ENCODE data around the gene KCNJ4.
"Not testable (repeated sequence)": the region's sequence is repeated elsewhere in the genome, so short reads cannot be mapped to it uniquely, and the experiment has no call there.

KCNJ4 gene

GRCh38 chr22:38401336-38402084 lies 53.5 kb downstream of the KCNJ4 start:
- TF ChIP-seq, protein P1, sequence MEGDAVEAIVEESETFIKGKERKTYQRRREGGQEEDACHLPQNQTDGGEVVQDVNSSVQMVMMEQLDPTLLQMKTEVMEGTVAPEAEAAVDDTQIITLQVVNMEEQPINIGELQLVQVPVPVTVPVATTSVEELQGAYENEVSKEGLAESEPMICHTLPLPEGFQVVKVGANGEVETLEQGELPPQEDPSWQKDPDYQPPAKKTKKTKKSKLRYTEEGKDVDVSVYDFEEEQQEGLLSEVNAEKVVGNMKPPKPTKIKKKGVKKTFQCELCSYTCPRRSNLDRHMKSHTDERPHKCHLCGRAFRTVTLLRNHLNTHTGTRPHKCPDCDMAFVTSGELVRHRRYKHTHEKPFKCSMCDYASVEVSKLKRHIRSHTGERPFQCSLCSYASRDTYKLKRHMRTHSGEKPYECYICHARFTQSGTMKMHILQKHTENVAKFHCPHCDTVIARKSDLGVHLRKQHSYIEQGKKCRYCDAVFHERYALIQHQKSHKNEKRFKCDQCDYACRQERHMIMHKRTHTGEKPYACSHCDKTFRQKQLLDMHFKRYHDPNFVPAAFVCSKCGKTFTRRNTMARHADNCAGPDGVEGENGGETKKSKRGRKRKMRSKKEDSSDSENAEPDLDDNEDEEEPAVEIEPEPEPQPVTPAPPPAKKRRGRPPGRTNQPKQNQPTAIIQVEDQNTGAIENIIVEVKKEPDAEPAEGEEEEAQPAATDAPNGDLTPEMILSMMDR (IDR thresholded peaks at IDR 0.05; ENCODE audit: insufficient read depth, missing control alignments) = no peak
- no peak for FAIRE-seq
- no peak for DNase-seq (ENCODE audit: insufficient read length, low spot score)

DNA sequence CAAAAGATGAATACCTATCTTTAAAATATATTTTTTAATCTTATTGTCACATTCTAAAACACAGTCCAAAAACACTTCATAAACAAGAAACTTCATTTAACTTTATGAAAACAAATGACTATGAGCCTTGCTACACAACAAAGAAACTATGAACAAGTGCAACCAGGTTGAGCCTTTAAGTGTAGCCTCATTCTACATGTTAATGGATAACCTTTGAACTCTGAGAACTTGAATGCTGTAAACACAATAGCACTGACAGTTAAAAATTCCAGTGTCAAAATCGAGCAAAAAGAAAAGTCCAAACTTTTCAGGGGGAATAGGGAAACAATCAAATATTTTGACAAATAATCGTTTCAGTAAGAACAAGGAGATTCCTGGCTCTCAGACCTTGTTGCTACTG lies 54.7 kb downstream of the KCNJ4 start:
- not testable (repeated sequence) for DNase-seq (ENCODE audit: insufficient read length, low spot score); FAIRE-seq

DNA sequence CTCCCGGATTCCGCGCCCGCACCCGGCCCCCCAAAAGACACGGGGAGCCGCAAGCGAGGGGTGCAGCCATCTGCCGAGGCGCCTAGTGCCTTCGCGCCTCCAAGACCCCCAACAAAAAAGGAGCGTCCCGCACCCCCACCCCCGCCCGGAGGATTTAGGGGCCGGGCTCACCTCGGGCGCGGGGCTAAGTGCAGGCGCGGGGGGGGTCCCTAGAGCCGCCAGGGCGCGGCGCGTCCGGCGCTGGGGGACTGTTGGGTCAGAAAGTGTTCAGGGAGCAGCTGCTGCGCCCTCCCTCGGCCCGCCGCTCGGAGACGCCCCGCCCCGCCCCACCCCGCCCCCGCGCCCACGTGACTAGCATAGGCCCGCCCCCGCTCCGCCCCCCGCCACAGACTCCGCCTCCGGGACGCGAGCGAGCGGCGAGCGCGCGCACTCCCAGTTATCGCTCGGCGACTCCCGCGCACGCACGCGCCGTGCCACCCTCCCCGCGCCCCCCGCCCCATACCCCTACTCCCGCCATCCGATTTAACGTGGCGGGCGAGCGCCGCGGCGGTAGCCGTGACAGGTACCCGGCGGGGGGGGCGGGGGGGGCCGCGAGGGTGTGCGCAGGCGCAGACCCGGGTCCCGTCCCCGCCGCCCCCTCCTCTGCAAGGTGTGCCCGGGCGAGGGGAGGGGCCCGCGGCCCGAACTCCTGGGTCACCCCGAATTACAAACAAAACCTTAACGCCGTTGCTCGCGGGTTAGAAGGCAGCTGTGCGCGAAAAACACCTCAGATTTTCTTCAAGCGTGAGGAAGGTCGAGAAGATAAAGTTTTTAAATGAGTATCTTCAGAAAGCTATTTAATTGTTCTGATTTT lies 56.2 kb downstream of the KCNJ4 start:
- DNase-seq (ENCODE audit: insufficient read length, low spot score) (no peak), FAIRE-seq (no peak)

GRCh38 chr22:38398181-38398608 lies 56.8 kb downstream of the KCNJ4 start:
- FAIRE-seq = not testable (repeated sequence)

More for the DNA sequence above, 56.2 kb downstream of the KCNJ4 start:
- TF ChIP-seq, protein P1 (IDR thresholded peaks at IDR 0.05; ENCODE audit: insufficient read depth, missing control alignments) = no peak

DNA sequence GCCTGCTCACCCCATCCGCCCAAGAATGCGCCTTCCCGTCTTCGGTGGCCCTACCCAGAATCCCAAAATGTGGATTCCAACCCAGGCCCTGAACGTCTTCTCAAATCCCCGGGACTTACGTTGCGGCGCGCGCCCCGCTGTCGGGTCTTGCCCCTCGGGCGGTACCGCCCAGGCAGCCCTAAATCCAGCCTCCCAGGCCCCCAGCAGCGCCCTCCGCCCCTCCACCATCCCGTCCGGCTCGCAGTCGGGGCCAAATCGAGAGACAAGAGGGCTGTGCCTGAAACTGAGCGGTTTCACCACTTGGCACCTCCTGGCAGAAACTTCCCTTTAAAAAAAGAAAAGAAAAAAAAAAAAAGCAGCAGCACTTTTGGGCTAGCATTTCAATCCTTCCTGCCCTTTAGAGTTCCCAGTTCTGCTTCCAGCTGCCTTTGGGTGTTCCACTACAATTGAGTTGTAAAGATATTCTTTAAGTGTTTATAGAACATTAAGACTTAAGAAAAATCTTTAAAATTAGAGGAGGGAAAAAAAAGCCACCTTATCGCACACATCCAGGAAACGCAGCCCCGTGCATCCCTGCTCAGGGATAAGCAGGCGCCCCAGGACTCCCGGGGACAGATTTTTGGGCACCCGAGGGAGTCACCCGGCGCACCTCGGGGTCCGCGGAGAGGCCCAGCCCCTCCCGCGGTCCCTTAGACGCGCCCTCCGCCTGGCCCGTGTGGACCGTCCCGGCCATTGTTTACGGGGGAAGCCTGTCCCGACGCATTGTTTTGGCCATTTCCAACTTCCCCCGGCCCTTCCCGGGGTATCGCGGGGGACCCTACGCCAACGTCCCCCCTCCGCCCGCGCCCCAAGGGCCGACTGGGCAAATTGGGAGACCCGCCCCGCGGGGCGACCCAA lies 57.6 kb downstream of the KCNJ4 start:
- FAIRE-seq = no peak
- no peak for DNase-seq (ENCODE audit: insufficient read length, low spot score)
- TF ChIP-seq, protein P1 (IDR thresholded peaks at IDR 0.05; ENCODE audit: insufficient read depth, missing control alignments) = no peak

More at GRCh38 chr22:38398181-38398608, 56.8 kb downstream of the KCNJ4 start:
- not testable (repeated sequence) for DNase-seq (ENCODE audit: insufficient read length, low spot score)

GRCh38 chr22:38396440-38397069 lies 58.4 kb downstream of the KCNJ4 start:
- FAIRE-seq; DNase-seq (ENCODE audit: insufficient read length, low spot score): not testable (repeated sequence)

DNA sequence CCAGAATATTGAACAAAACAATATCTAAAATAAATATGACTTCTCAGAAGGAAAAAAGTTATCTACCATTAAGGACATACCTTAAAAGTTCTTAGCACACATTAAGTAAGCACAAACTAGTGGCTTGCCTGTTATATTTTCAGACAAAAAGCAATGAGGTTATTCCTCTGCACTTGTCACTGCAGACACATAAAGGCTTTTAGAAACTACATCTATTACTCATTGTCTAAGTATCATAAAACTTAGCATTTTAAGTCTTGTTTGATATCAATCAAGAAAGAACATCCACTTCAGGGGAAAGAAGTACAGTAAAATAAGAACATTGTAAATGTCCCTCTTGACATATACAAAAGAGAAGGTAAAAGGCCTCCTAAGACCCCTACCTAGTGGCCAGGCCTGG lies 59.1 kb downstream of the KCNJ4 start:
- FAIRE-seq; DNase-seq (ENCODE audit: insufficient read length, low spot score): not testable (repeated sequence)

GRCh38 chr22:38394929-38395624 lies 59.9 kb downstream of the KCNJ4 start:
- DNase-seq (ENCODE audit: insufficient read length, low spot score); FAIRE-seq: not testable (repeated sequence)

DNA sequence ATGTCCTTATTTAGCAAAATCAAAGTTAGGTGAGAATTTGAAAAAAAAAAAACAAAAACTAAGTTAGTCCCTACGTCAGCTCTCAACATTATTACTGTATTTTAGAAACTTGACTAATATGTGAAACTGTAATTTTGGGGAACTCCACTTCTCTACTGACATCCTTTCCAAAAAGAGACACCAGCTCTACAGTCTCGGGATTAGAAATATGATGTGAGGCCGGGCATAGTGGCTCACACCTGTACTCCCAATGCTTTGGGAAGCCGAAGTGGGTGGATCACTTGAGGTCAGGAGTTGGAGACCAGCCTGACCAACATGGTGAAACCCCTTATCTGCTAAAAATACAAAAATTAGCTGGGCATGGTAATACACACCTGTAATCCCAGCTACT lies 65.6 kb downstream of the KCNJ4 start:
- FAIRE-seq; DNase-seq (ENCODE audit: insufficient read length, low spot score): not testable (repeated sequence)

DNA sequence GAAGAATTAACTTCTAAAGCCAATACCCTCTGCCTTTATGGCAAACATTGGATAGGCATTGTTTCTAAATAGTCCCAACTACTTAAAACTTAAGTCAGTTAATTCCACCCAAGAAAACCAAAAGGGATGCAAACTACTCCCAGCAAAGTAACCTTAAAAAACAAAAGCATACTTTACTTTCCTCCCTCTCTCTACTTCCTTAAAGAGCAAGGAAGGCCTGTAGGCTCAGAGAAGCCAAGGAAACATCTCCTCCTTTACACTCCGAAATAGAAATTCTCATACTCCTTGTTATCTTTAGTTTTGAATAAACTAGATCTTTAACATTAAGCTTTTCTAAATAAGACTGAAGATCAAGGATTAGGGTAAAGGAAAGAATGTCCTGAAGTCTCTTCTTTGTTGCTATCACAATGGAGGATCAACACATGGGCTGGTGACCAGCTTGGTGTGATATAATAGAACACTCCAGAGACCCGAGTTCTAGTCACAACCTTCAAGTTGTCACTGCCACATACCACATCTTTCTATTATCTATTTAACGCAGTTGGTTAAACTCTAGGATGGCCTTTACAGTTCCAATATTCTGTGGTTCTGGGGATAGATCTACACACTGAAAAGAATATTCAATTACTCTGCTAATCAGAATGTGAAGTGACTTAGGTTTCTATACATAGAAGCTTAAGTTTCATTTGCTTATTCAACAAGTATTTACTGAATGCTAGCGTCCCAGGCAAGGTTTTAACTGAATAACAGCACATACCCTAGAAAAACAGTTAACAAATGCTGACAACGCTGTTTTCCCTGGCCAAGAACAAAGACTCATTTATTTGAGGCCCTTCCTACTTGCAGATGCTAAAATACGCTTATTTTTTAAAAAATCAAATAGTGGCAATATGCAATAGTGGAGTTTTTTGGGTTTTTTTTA lies 66.2 kb downstream of the KCNJ4 start:
- DNase-seq (ENCODE audit: insufficient read length, low spot score); FAIRE-seq: not testable (repeated sequence)

GRCh38 chr22:38386918-38387317 lies 68.1 kb downstream of the KCNJ4 start:
- not testable (repeated sequence) for DNase-seq (ENCODE audit: insufficient read length, low spot score); FAIRE-seq
